ENCODE results near the gene ZNF197.

DNA sequence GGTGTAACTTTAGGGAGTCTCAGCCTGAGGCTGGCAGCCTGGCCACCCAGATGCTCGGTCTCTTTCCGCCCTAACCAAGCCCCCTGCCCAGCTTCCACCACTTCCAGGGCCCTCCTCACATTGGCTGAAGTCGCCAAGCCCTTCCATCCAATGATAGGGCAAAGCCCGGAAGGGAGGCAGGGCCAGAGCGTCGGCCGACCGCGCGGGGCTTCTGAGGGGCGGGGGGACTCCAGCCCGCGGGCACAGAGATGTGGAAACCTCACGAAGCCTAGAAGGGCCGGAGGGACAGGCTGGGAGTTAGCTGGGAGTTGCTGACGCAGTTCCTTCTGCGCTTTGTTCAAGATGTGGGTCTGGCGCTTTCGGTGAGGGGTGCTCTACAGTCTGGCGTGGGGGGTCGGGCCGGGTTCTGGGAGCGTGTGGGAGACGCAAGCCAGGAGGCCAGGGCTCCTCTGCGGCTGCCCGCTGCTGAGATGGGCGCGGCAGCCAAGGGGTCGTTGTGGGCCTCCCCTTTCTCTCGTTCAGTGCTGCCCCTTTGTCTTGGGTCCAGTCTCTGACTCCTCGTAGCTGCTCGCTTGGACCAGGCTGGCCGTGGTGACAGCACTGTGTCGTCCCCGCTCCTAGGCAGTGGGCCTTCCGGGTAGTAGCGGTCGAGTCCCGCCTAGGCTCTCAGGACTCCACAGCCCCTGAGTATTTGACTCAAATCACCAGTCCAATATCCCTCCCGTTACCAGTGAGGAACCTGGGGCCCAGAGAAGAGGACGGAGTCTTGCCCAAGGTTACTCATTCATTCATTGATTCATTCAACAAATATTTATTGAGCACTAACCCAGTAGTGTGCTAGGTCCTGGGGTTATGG, 40.0 kb upstream of the ZNF197 start, which contains the start of gene ZNF660:
- TF ChIP-seq NFXL1 (IDR thresholded peaks at IDR 0.05; ENCODE audit: borderline replicate concordance) (no peak), EZH2 (IDR thresholded peaks at IDR 0.05; ENCODE audit: borderline replicate concordance, control insufficient read depth, low read depth, low read length) (no peak), EP300 (IDR thresholded peaks at IDR 0.05; ENCODE audit: borderline replicate concordance in 1 of 2, control insufficient read depth in 1 of 2, low read depth in 2 of 2, low read length in 2 of 2) (0 out of 4 replicates have a peak, but pooled peaks of 1 of the 2 experiments have one; percentile 12), SP1 (IDR thresholded peaks at IDR 0.05; ENCODE audit: low read depth, low read length) (no peak), JUND (IDR thresholded peaks at IDR 0.05; ENCODE audit: low read depth, low read length) (0 out of 2 replicates have a peak, but pooled peaks have one; percentile 11), SIN3A (IDR thresholded peaks at IDR 0.05; ENCODE audit: low read depth, low read length) (no peak), RAD51 (IDR thresholded peaks at IDR 0.05) (no peak)
- TF ChIP-seq, protein P1, sequence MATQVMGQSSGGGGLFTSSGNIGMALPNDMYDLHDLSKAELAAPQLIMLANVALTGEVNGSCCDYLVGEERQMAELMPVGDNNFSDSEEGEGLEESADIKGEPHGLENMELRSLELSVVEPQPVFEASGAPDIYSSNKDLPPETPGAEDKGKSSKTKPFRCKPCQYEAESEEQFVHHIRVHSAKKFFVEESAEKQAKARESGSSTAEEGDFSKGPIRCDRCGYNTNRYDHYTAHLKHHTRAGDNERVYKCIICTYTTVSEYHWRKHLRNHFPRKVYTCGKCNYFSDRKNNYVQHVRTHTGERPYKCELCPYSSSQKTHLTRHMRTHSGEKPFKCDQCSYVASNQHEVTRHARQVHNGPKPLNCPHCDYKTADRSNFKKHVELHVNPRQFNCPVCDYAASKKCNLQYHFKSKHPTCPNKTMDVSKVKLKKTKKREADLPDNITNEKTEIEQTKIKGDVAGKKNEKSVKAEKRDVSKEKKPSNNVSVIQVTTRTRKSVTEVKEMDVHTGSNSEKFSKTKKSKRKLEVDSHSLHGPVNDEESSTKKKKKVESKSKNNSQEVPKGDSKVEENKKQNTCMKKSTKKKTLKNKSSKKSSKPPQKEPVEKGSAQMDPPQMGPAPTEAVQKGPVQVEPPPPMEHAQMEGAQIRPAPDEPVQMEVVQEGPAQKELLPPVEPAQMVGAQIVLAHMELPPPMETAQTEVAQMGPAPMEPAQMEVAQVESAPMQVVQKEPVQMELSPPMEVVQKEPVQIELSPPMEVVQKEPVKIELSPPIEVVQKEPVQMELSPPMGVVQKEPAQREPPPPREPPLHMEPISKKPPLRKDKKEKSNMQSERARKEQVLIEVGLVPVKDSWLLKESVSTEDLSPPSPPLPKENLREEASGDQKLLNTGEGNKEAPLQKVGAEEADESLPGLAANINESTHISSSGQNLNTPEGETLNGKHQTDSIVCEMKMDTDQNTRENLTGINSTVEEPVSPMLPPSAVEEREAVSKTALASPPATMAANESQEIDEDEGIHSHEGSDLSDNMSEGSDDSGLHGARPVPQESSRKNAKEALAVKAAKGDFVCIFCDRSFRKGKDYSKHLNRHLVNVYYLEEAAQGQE (IDR thresholded peaks at IDR 0.05; ENCODE audit: low read depth, low read length): no peak

Measured in GM12878 (cell line).